ENCODE results near the gene EGFL7.

EGFL7 gene

GRCh38 chr9:136667214-136667939 lies 4.7 kb downstream of the EGFL7 start:
- no peak overlapping the region for H3K27ac ChIP-seq
- TF ChIP-seq, protein P1, sequence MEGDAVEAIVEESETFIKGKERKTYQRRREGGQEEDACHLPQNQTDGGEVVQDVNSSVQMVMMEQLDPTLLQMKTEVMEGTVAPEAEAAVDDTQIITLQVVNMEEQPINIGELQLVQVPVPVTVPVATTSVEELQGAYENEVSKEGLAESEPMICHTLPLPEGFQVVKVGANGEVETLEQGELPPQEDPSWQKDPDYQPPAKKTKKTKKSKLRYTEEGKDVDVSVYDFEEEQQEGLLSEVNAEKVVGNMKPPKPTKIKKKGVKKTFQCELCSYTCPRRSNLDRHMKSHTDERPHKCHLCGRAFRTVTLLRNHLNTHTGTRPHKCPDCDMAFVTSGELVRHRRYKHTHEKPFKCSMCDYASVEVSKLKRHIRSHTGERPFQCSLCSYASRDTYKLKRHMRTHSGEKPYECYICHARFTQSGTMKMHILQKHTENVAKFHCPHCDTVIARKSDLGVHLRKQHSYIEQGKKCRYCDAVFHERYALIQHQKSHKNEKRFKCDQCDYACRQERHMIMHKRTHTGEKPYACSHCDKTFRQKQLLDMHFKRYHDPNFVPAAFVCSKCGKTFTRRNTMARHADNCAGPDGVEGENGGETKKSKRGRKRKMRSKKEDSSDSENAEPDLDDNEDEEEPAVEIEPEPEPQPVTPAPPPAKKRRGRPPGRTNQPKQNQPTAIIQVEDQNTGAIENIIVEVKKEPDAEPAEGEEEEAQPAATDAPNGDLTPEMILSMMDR (IDR thresholded peaks at IDR 0.05), result no peak
- no peak for TF ChIP-seq ZFX (IDR thresholded peaks at IDR 0.05; ENCODE audit: borderline replicate concordance)

DNA sequence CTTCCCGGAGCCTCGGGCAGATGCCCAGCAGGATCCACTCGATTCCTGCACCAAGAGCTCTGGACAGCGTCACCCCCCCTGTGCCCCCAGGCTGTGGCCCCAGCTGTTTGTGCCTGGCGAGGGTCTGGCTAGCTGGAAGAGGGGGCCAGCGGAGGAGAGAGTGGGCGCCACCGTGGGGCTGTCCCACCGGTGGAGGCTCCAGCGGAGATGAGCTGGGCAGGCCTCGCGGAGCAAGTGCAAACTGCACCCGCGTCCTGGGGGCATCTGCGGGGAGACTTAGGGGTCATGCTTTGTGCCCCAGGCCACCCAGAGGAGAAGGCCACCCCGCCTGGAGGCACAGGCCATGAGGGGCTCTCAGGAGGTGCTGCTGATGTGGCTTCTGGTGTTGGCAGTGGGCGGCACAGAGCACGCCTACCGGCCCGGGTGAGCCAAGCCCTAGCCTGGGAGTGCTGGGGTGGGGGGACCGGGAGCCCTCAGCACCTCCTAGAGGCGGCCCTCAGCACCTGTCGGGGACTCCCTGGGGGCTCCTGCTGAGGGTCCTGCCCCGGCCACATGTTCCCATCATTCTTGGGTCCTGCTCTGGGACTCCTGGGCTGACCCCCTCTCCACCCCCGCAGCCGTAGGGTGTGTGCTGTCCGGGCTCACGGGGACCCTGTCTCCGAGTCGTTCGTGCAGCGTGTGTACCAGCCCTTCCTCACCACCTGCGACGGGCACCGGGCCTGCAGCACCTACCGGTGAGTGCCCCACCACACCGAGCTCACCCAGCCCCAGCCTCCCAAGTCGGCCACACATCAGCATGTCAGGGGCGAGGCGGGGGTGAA lies 5.4 kb downstream of the EGFL7 start:
- TF ChIP-seq, protein P1 (IDR thresholded peaks at IDR 0.05), result no peak
- no peak for TF ChIP-seq ZFX (IDR thresholded peaks at IDR 0.05; ENCODE audit: borderline replicate concordance)

GRCh38 chr9:136668983-136669790 lies 6.5 kb downstream of the EGFL7 start:
- no peak for TF ChIP-seq ZFX (IDR thresholded peaks at IDR 0.05; ENCODE audit: borderline replicate concordance)
- no peak overlapping the region for H3K27ac ChIP-seq

More for the DNA sequence above, 5.4 kb downstream of the EGFL7 start:
- no peak overlapping the region for H3K27ac ChIP-seq

DNA sequence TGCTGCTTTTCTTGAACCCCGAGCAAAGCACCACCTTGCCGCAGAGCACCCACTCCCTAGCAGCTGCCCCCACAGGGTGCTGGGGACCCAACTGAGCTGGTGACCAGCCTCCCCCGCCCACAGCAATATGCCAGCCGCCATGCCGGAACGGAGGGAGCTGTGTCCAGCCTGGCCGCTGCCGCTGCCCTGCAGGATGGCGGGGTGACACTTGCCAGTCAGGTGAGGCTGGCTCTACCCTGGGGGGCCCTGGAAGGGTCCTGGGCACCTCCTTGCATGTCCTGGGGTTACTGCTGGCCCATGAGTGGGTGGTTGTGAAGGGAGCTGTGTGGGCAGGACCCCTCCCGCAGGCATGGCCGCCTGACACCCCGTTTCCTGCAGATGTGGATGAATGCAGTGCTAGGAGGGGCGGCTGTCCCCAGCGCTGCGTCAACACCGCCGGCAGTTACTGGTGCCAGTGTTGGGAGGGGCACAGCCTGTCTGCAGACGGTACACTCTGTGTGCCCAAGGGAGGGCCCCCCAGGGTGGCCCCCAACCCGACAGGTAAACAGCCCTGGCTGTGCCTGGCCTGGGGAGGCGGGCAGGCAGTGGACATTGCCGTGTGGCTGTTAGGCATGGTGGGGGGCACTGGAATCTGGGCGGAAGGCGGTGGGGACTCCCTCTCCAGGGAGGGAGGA lies 7.2 kb downstream of the EGFL7 start:
- H3K27ac ChIP-seq, result no peak overlapping the region
- TF ChIP-seq ZFX (IDR thresholded peaks at IDR 0.05; ENCODE audit: borderline replicate concordance), result no peak
- TF ChIP-seq, protein P1 (IDR thresholded peaks at IDR 0.05), result no peak

GRCh38 chr9:136670576-136671253 lies 8.0 kb downstream of the EGFL7 start:
- TF ChIP-seq, protein P1 (IDR thresholded peaks at IDR 0.05), result no peak
- no peak for TF ChIP-seq ZFX (IDR thresholded peaks at IDR 0.05; ENCODE audit: borderline replicate concordance)
- no peak overlapping the region for H3K27ac ChIP-seq

- no peak overlapping the region for H3K27ac ChIP-seq
- TF ChIP-seq ZFX (IDR thresholded peaks at IDR 0.05; ENCODE audit: borderline replicate concordance), result no peak
- TF ChIP-seq, protein P1 (IDR thresholded peaks at IDR 0.05), result no peak
Observed at GRCh38 chr9:136671254-136671614, 8.5 kb downstream of the EGFL7 start.

All from 22Rv1 (cell line).